MM.1S (cell line): Measurements from ENCODE around the gene RASAL2.

ENCODE experiments used
- EZH2 ChIP-seq: fragments of 300-600 bp; sonication (generic); optimal IDR thresholded peaks from 2 replicates; pipeline ENCODE3; 2017; ENCODE audit warnings: low read depth, mild to moderate bottlenecking, antibody characterized with exemption, low read length, mixed read lengths
- EZH2phosphoT487 ChIP-seq: fragments of 300-600 bp; sonication (generic); IDR thresholded peaks from 2 replicates; pipeline ENCODE4 v1.6.1; 2018; ENCODE audit warnings: antibody characterized with exemption, low read length
- TF ChIP-seq, protein P1 (sequence below): fragments of 300-600 bp; sonication (generic); IDR thresholded peaks from 2 replicates; pipeline ENCODE4 v1.5.1; 2016; ENCODE audit warnings: antibody characterized with exemption, low read length, mixed read lengths

DNA sequence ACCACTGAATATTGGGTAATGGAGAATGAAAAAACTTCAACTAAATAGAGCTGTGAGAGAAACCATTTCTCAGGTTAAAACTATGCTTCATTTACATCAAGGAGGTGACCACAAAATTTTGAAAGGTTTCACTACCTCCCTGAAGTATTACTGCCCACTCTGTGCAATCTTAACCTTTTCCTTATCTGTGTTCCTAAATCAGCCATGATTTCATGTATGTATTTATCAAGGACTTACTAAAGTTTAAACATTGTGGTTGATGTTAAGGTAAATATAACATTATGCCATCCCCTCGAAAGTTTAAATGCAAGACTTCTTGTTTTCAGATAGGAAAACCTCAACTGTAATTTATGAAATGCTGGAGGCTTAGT, 318.5 kb downstream of the RASAL2 start:
- TF ChIP-seq, protein P1, sequence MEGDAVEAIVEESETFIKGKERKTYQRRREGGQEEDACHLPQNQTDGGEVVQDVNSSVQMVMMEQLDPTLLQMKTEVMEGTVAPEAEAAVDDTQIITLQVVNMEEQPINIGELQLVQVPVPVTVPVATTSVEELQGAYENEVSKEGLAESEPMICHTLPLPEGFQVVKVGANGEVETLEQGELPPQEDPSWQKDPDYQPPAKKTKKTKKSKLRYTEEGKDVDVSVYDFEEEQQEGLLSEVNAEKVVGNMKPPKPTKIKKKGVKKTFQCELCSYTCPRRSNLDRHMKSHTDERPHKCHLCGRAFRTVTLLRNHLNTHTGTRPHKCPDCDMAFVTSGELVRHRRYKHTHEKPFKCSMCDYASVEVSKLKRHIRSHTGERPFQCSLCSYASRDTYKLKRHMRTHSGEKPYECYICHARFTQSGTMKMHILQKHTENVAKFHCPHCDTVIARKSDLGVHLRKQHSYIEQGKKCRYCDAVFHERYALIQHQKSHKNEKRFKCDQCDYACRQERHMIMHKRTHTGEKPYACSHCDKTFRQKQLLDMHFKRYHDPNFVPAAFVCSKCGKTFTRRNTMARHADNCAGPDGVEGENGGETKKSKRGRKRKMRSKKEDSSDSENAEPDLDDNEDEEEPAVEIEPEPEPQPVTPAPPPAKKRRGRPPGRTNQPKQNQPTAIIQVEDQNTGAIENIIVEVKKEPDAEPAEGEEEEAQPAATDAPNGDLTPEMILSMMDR = no peak
- TF ChIP-seq EZH2 = no peak
- no peak for TF ChIP-seq EZH2phosphoT487
